8988T (cell line): Measurements from ENCODE around the gene FAM120A.

Experiments used
- DNase-seq: peaks from one replicate; pipeline ENCODE4 v3.0.0; 2011

FAM120A gene

GRCh38 chr9:93598647-93599241 lies 147.3 kb downstream of the FAM120A start:
- DNase-seq: no peak

- DNase-seq: no peak
Measured at GRCh38 chr9:93599571-93600403, 148.3 kb downstream of the FAM120A start.

- no peak for DNase-seq
Measured at GRCh38 chr9:93600504-93600903, 149.0 kb downstream of the FAM120A start.

- DNase-seq: no peak
Measured at GRCh38 chr9:93601063-93601462, 149.6 kb downstream of the FAM120A start.

- DNase-seq: no peak
Measured at GRCh38 chr9:93601666-93602065, 150.2 kb downstream of the FAM120A start.

GRCh38 chr9:93603011-93603410 lies 151.5 kb downstream of the FAM120A start:
- DNase-seq: no peak

GRCh38 chr9:93603906-93604326 lies 152.4 kb downstream of the FAM120A start:
- no peak for DNase-seq

- DNase-seq: no peak
Measured at GRCh38 chr9:93606187-93606586, 154.7 kb downstream of the FAM120A start.

GRCh38 chr9:93610206-93610605 lies 158.7 kb downstream of the FAM120A start:
- DNase-seq: no peak

GRCh38 chr9:93612052-93612795 lies 160.7 kb downstream of the FAM120A start:
- no peak for DNase-seq

GRCh38 chr9:93612796-93613154 lies 161.3 kb downstream of the FAM120A start:
- no peak for DNase-seq

GRCh38 chr9:93613174-93613573 lies 161.7 kb downstream of the FAM120A start:
- no peak for DNase-seq

- DNase-seq: no peak
Measured at GRCh38 chr9:93613791-93614190, 162.3 kb downstream of the FAM120A start.

GRCh38 chr9:93614830-93615468 lies 163.5 kb downstream of the FAM120A start:
- no peak for DNase-seq
